Measurements from ENCODE around the gene SLC7A14. TPM values are rescaled to one million over a fixed set of nuclear protein-coding genes. Genes with fewer than 3 reads are reported as not detected.

SLC7A14 gene
- total RNA-seq, 1 donor from 2014 or later: 6.2 TPM

DNA sequence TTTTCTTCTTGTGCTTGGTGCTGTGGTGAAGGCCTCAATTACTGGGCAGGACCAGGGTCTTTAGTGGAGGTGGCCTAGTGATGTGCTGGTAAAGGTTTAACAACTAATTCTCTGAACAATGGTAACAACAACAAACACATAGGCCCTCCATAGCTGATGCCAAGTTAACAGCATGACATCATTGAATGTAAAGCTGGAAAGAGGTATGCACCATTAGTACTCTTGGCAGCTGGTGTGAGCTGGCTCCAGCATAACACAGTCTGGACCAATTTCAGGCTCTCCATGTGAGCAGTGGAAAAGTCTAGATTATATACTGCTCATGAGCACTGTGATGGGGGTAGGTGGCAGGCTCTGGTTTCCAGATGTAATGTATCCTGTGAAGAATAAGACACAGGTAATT lies 61.8 kb downstream of the SLC7A14 start:
- TF ChIP-seq, protein P1, sequence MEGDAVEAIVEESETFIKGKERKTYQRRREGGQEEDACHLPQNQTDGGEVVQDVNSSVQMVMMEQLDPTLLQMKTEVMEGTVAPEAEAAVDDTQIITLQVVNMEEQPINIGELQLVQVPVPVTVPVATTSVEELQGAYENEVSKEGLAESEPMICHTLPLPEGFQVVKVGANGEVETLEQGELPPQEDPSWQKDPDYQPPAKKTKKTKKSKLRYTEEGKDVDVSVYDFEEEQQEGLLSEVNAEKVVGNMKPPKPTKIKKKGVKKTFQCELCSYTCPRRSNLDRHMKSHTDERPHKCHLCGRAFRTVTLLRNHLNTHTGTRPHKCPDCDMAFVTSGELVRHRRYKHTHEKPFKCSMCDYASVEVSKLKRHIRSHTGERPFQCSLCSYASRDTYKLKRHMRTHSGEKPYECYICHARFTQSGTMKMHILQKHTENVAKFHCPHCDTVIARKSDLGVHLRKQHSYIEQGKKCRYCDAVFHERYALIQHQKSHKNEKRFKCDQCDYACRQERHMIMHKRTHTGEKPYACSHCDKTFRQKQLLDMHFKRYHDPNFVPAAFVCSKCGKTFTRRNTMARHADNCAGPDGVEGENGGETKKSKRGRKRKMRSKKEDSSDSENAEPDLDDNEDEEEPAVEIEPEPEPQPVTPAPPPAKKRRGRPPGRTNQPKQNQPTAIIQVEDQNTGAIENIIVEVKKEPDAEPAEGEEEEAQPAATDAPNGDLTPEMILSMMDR (IDR thresholded peaks at IDR 0.05; ENCODE audit: partially characterized antibody, unreplicated experiment): no peak
- Mint-ChIP-seq H3K36me3 (ENCODE audit: unreplicated experiment) (no peaks in the 10 kb centered on the region), H3K4me1 (ENCODE audit: low read depth, unreplicated experiment) (no peaks in the 10 kb centered on the region), H3K4me3 (ENCODE audit: unreplicated experiment) (no peak overlapping the region), H3K27ac (ENCODE audit: unreplicated experiment) (no peak overlapping the region), H3K27me3 (ENCODE audit: unreplicated experiment) (no peaks in the 10 kb centered on the region), H3K9me3 (ENCODE audit: unreplicated experiment) (peaks cover 2% of the 10 kb centered on the region)
- DNase-seq: no peak

DNA sequence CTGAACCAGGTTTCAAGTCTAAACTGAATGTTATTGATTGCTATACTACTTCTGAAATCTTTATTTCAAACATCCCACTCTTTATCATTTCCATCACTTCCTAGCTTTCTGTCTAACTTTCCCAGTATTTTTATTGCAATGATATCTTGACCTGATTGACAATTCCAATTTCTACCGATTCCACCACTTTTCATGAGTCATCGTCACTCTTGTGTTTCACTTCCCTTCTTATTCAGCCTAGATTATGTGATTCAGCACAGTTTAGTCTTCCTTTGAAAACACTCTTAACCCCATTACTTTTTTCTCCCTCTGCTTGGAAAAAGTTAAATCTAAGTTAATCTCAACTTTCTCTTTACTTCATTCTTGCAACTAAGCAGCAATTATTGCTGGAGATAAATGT lies 62.6 kb downstream of the SLC7A14 start:
- no peaks in the 10 kb centered on the region for H3K36me3 Mint-ChIP-seq (ENCODE audit: unreplicated experiment)
- no peak overlapping the region for H3K4me3 Mint-ChIP-seq (ENCODE audit: unreplicated experiment)

DNA sequence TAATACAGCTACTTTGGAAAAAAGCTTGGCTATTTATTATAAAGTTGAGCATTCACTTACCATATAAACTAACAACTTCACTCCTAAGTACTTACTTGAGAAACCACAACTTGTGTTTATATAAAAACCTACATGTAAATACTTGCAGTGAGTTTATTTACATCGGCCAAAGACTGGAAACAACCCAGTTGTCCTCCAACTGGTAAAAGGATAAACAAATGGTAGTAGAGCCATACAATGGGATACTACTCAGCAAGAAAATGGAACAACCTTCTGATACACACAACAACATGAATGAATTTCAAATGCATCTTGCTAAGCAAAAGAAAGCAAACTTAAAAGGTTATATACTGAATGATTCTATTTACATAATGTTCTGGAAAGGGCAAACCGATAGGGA lies 63.7 kb downstream of the SLC7A14 start:
- no peak overlapping the region for H3K27ac Mint-ChIP-seq (ENCODE audit: unreplicated experiment)
- H3K27me3 Mint-ChIP-seq (ENCODE audit: unreplicated experiment): no peaks in the 10 kb centered on the region
- TF ChIP-seq, protein P1 (IDR thresholded peaks at IDR 0.05; ENCODE audit: partially characterized antibody, unreplicated experiment): no peak
- no peak for DNase-seq
- peaks cover 1% of the 10 kb centered on the region for H3K9me3 Mint-ChIP-seq (ENCODE audit: unreplicated experiment)
- peaks cover 1% of the 10 kb centered on the region for H3K4me1 Mint-ChIP-seq (ENCODE audit: low read depth, unreplicated experiment)
- no peak overlapping the region for H3K4me3 Mint-ChIP-seq (ENCODE audit: unreplicated experiment)
- H3K36me3 Mint-ChIP-seq (ENCODE audit: unreplicated experiment): no peaks in the 10 kb centered on the region

More for the DNA sequence above, 62.6 kb downstream of the SLC7A14 start:
- Mint-ChIP-seq H3K4me1 (ENCODE audit: low read depth, unreplicated experiment) (no peaks in the 10 kb centered on the region), H3K27me3 (ENCODE audit: unreplicated experiment) (no peaks in the 10 kb centered on the region), H3K27ac (ENCODE audit: unreplicated experiment) (no peak overlapping the region), H3K9me3 (ENCODE audit: unreplicated experiment) (peaks cover 2% of the 10 kb centered on the region)
- DNase-seq: no peak
- TF ChIP-seq, protein P1 (IDR thresholded peaks at IDR 0.05; ENCODE audit: partially characterized antibody, unreplicated experiment): no peak

GRCh38 chr3:170520996-170521395 lies 64.9 kb downstream of the SLC7A14 start:
- Mint-ChIP-seq H3K9me3 (ENCODE audit: unreplicated experiment) (no peaks in the 10 kb centered on the region), H3K4me1 (ENCODE audit: low read depth, unreplicated experiment) (peaks cover 1% of the 10 kb centered on the region), H3K27me3 (ENCODE audit: unreplicated experiment) (no peaks in the 10 kb centered on the region), H3K36me3 (ENCODE audit: unreplicated experiment) (no peaks in the 10 kb centered on the region), H3K27ac (ENCODE audit: unreplicated experiment) (no peak overlapping the region), H3K4me3 (ENCODE audit: unreplicated experiment) (no peak overlapping the region)
- TF ChIP-seq, protein P1 (IDR thresholded peaks at IDR 0.05; ENCODE audit: partially characterized antibody, unreplicated experiment): no peak
- no peak for DNase-seq

- H3K9me3 Mint-ChIP-seq (ENCODE audit: unreplicated experiment): no peaks in the 10 kb centered on the region
- peaks cover 2% of the 10 kb centered on the region for H3K27me3 Mint-ChIP-seq (ENCODE audit: unreplicated experiment)
- H3K36me3 Mint-ChIP-seq (ENCODE audit: unreplicated experiment): no peaks in the 10 kb centered on the region
- H3K27ac Mint-ChIP-seq (ENCODE audit: unreplicated experiment): no peak overlapping the region
- H3K4me3 Mint-ChIP-seq (ENCODE audit: unreplicated experiment): no peak overlapping the region
- no peak for DNase-seq
- H3K4me1 Mint-ChIP-seq (ENCODE audit: low read depth, unreplicated experiment): peaks cover 1% of the 10 kb centered on the region
- TF ChIP-seq, protein P1 (IDR thresholded peaks at IDR 0.05; ENCODE audit: partially characterized antibody, unreplicated experiment): no peak
Observed at GRCh38 chr3:170517242-170517945, 68.5 kb downstream of the SLC7A14 start.
